Keratinocyte (primary cell): ENCODE measurements around the gene SMNDC1. TPM values are rescaled to one million over a fixed set of nuclear protein-coding genes. Genes with fewer than 3 reads are reported as not detected.

Experiments
- DNase-seq: peaks from one replicate; pipeline ENCODE4 v3.0.0-alpha.2; 2011; ENCODE audit warnings: low read depth, missing footprints, low spot score
- FAIRE-seq: peaks from 2 replicates; lab custom pipeline; 2011; peaks lifted over from hg19 to GRCh38; lab: Jason Lieb, UNC
- H2AFZ ChIP-seq: 2 replicates; pipeline ENCODE4 v1.6.0; 2012; ENCODE audit warnings: low read length, control low read depth, inconsistent platforms; ENCODE audit not compliant: control insufficient read depth
- H3K27ac ChIP-seq: 2 replicates; pipeline ENCODE4 v1.5.1; 2011; ENCODE audit warnings: low read length; ENCODE audit not compliant: control insufficient read depth, insufficient read depth
- H3K27me3 ChIP-seq: 3 replicates; pipeline ENCODE4 v1.6.0; 2011; ENCODE audit warnings: low read length; ENCODE audit not compliant: control insufficient read depth, insufficient read depth; ENCODE audit errors: extremely low read depth
- H3K36me3 ChIP-seq, 2 experiments: 2 replicates in 1 of 2; 3 replicates in 1 of 2; pipeline ENCODE4 v1.5.1; 2011; ENCODE audit warnings: low read length in 2 of 2, mild to moderate bottlenecking in 1 of 2; ENCODE audit not compliant: control insufficient read depth in 2 of 2, insufficient read depth in 2 of 2; ENCODE audit errors: extremely low read depth in 1 of 2
- H3K4me1 ChIP-seq: 3 replicates; pipeline ENCODE4 v1.5.1; 2011; ENCODE audit warnings: low read length; ENCODE audit not compliant: control insufficient read depth, insufficient read depth; ENCODE audit errors: extremely low read depth
- H3K4me2 ChIP-seq: 3 replicates; pipeline ENCODE4 v1.6.0; 2011; ENCODE audit warnings: low read depth, low read length; ENCODE audit not compliant: control insufficient read depth, insufficient read depth; ENCODE audit errors: extremely low read depth
- H3K4me3 ChIP-seq, 3 experiments: fragments of 200-600 bp in 1 of 3; sonication (generic) in 1 of 3; 2 replicates in 2 of 3; 3 replicates in 1 of 3; pipeline ENCODE4 v1.5.1; 2011 to 2016; ENCODE audit warnings: low read length in 3 of 3, mild to moderate bottlenecking in 3 of 3, control low read depth in 2 of 3, inconsistent platforms in 1 of 3, low read depth in 1 of 3, mixed read lengths in 1 of 3, mixed run types in 1 of 3, moderate library complexity in 1 of 3; ENCODE audit not compliant: control insufficient read depth in 2 of 3, insufficient read depth in 2 of 3; ENCODE audit errors: extremely low read depth in 1 of 3
- H3K79me2 ChIP-seq: 2 replicates; pipeline ENCODE4 v1.6.0; 2012; ENCODE audit warnings: low read length; ENCODE audit not compliant: control insufficient read depth, insufficient read depth
- H3K9ac ChIP-seq: 3 replicates; pipeline ENCODE4 v1.6.0; 2011; ENCODE audit warnings: low read length; ENCODE audit not compliant: control insufficient read depth, insufficient read depth; ENCODE audit errors: extremely low read depth
- H3K9me1 ChIP-seq: 3 replicates; pipeline ENCODE4 v1.6.0; 2011; ENCODE audit warnings: low read length; ENCODE audit not compliant: control insufficient read depth, insufficient read depth; ENCODE audit errors: extremely low read depth
- H3K9me3 ChIP-seq: 2 replicates; pipeline ENCODE4 v1.5.1; 2012; ENCODE audit warnings: low read depth, low read length; ENCODE audit not compliant: control insufficient read depth
- H4K20me1 ChIP-seq: 3 replicates; pipeline ENCODE4 v1.6.0; 2011; ENCODE audit warnings: low read length; ENCODE audit not compliant: control insufficient read depth, insufficient read depth; ENCODE audit errors: extremely low read depth
- CTCF ChIP-seq, 3 experiments: IDR thresholded peaks in 1 of 3; conservative IDR thresholded peaks in 1 of 3; optimal IDR thresholded peaks in 1 of 3; 2 replicates in 2 of 3; 3 replicates in 1 of 3; pipeline versions ENCODE3 to v1.5.1; 2011; ENCODE audit warnings: low read length in 3 of 3, mild to moderate bottlenecking in 3 of 3, moderate library complexity in 2 of 3, control low read depth in 1 of 3, inconsistent platforms in 1 of 3; ENCODE audit not compliant: insufficient read depth in 2 of 3; ENCODE audit errors: extremely low read depth in 1 of 3
- EZH2 ChIP-seq: IDR thresholded peaks from one replicate; pipeline ENCODE4 v1.6.1; 2012; ENCODE audit warnings: inconsistent platforms, mild to moderate bottlenecking, low read length, moderate library complexity
- dilution Hi-C: fragments of 300-500 bp; cut with MboI; formaldehyde crosslinking; loops from one replicate; pipeline ENCODE4 v1.7.0; 2020; ENCODE audit warnings: low sequenced_read_pairs; ENCODE audit not compliant: extremely low pct_ligation_motif_present
- polyA plus RNA-seq, 5 experiments: library from polyadenylated mRNA; depleted of rRNA in 3 of 5; stranded (reverse) in 3 of 5; stranded (forward) in 1 of 5; unstranded in 1 of 5; fragments of >200 nt; gene quantifications; 1 replicate in 1 of 5; 2 replicates in 3 of 5; 3 replicates in 1 of 5; pipeline versions ENCODE4 v1.2.1 to v1.2.3, GENCODE V29; 2011 to 2012; ENCODE audit warnings: missing spikeins in 2 of 5, low read depth in 1 of 5, low replicate concordance in 1 of 5

SMNDC1 gene
- polyA plus RNA-seq, 1 donor (not counting 4 experiments of a cell fraction or from before 2014, with no cell fraction given): 19.8 TPM

GRCh38 chr10:110313674-110314073 lies 9.0 kb upstream of the SMNDC1 start:
- Histone ChIP-seq H3K9me3 (no peaks in the 10 kb centered on the region), H3K36me3 (no peaks in the 10 kb centered on the region), H3K27me3 (no peaks in the 10 kb centered on the region), H3K4me1 (peaks cover 5% of the 10 kb centered on the region), H3K4me3 (no peak overlapping the region), H3K27ac (no peak overlapping the region), H4K20me1 (no peaks in the 10 kb centered on the region), H3K9ac (no peak overlapping the region), H3K79me2 (no peaks in the 10 kb centered on the region), H3K4me2 (no peak overlapping the region), H3K9me1 (no peaks in the 10 kb centered on the region), H2AFZ (no peak overlapping the region)
- DNase-seq (no peak), FAIRE-seq (no peak)
- dilution Hi-C loops: loop anchor here (25.0 kb wide), 2 partner anchors 249 to 574 kb away; partner anchors contain the start of gene SMC3
- TF ChIP-seq EZH2: no peak
- TF ChIP-seq CTCF (optimal IDR thresholded peaks at IDR 0.05 in 1 of 3, IDR thresholded peaks at IDR 0.05 in 1 of 3, conservative IDR thresholded peaks at IDR 0.05 in 1 of 3; ENCODE audit: extremely low read depth in 1 of 3, insufficient read depth in 2 of 3, low read length in 3 of 3): no peak

- Histone ChIP-seq H3K36me3 (no peaks in the 10 kb centered on the region), H3K4me3 (no peak overlapping the region), H3K4me2 (no peak overlapping the region), H3K27me3 (no peaks in the 10 kb centered on the region), H3K27ac (no peak overlapping the region), H3K4me1 (peaks cover 14% of the 10 kb centered on the region), H3K9me1 (no peaks in the 10 kb centered on the region), H3K9me3 (no peaks in the 10 kb centered on the region), H3K79me2 (no peaks in the 10 kb centered on the region), H2AFZ (no peak overlapping the region), H4K20me1 (no peaks in the 10 kb centered on the region), H3K9ac (no peak overlapping the region)
- TF ChIP-seq EZH2 (no peak), CTCF (optimal IDR thresholded peaks at IDR 0.05 in 1 of 3, IDR thresholded peaks at IDR 0.05 in 1 of 3, conservative IDR thresholded peaks at IDR 0.05 in 1 of 3; ENCODE audit: extremely low read depth in 1 of 3, insufficient read depth in 2 of 3, low read length in 3 of 3) (no peak)
- no peak for FAIRE-seq
- dilution Hi-C loops: loop anchor here (25.0 kb wide), 2 partner anchors 250 to 575 kb away; partner anchors contain the start of gene SMC3
- no peak for DNase-seq
Measured at GRCh38 chr10:110312206-110312605, 7.5 kb upstream of the SMNDC1 start.
